GM21786 (cell line): Measurements from ENCODE around the gene CHST13.

Source experiments
- ATAC-seq: cut with Tn5 transposase; IDR thresholded peaks from one replicate; pipeline ENCODE4 v1.9.1; 2021; ENCODE audit not compliant: unreplicated experiment

Gene CHST13

DNA sequence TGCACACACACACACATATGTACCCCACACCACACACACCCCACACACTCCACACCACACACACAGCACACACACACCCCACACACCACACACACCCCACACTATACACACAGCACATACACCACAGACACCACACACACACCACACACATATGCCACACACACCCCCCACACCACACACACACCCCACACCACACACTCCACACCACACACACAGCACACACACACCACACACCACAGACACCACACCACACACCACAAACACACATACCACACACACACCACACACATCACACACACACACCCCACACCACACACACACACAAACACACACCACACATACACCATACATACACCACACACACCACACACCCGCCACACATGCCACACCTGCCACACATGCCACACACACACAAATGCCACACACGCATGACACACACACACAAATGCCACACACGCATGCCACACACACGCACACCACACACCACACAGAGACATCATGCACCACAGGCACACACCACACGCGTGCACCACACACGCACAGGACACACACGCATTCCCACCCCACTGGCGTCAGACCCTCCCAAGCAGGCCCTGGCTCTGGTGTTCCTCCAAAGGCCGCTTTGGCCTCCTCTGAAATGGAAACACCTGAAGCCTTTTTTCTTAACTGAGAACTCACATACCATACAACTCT lies 15.7 kb downstream of the CHST13 start:
- no peak for ATAC-seq

DNA sequence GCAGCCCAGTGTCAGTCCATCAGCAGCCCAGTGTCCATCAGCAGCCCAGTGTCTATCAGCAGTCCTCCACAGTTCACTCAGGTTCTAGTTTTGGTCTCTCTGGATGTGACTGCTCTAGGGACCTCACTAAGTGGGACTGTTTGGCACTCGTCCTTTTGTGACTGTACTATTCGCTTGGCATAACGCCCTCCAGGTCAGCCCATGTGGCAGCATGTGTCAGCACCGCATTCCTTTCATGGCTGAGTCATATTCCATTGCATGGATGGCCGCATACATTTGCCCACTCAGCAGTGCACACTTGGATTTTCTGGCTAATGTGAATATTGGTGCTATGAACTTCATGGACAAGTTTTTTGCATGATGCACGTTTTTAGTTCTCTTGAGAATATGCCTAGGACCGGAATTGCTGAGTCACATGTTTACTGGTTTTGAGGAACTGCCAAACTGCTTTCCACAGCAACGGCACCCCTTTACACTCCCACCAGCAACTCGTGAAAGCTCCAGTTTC lies 16.4 kb downstream of the CHST13 start:
- ATAC-seq, result no peak

DNA sequence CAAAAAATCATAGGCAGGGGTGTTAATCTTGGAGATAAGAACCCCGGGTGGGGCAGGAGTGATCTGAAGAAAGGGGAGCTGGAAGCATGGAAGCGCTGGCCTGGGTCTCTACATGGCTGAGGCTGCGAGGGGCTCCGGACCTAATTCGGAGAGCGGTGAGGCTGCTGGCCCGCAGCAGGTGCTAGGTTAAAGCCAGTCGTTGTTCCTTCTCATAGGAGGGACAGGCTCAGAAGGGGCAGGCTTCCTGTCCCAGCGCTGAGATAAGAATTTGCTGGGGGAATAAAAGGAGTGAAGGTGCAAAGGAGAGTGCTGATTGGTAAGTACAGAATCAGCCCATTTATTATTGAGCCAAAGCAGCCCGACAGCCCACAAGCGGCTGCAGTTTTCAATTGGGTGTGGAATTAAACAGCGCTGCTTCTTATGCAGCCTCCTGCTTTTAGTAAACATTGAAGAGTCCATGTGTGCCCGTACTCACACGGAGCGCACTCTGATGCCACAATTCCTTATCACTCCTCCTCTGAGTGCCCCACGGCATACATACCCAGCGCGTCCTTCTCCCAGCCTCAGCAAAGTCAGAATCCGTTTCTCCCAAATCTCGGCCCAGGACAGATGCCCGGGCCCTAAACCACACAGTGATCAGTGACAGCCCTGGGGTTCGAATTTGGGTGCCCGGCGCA lies 17.1 kb downstream of the CHST13 start:
- no peak for ATAC-seq

DNA sequence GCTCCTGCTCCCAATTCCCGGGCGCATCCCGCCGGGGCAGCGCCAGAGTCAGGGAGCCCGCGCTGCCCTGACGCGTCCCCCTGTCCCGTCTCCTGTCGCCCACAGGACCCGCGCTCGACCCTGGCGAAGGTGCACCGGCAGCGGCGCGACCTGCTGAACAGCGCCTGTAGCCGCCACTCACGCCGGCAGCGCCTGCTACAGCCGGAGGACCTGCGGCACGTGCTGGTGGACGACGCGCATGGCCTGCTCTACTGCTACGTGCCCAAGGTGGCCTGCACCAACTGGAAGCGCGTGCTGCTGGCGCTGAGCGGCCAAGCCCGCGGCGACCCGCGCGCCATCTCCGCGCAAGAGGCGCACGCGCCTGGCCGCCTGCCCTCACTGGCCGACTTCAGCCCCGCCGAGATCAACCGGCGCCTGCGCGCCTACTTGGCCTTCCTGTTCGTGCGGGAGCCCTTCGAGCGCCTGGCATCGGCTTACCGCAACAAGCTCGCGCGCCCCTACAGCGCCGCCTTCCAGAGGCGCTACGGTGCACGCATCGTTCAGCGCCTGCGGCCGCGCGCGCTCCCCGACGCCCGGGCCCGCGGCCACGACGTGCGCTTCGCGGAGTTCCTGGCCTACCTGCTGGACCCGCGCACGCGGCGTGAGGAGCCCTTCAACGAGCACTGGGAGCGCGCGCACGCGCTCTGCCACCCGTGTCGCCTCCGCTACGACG lies 17.8 kb downstream of the CHST13 start:
- no peak for ATAC-seq

- no peak for ATAC-seq
Measured at GRCh38 chr3:126542340-126543241, 18.6 kb downstream of the CHST13 start.

DNA sequence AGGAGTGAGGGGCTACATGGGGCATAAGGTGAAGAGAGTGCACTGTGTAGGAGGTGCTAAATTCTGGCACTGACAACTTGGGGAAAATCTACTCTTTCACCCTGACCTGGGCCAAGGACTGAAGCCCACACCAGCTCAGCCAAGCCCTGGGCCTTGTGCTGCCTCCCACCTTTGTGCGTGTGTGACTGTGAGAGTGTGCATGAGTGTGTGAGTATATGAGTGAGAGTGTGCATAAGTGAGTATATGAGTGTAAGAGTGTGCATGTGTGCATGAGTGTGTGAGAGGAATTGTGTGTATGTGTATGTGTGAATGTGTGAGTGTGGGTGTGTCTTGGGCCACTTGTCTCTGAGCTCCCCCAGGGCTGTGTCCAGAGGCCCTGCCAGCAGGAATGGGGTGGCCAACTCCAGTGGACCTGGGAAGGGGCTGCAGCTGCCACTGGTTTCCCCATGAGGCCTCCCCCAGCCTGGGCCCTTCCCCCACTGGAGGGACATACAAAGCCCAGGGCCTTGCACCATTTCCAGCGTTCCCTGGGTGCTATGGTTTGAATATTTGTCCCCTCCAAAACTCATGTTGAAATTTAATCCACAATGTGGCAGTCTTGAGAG lies 19.6 kb downstream of the CHST13 start:
- ATAC-seq, result no peak

DNA sequence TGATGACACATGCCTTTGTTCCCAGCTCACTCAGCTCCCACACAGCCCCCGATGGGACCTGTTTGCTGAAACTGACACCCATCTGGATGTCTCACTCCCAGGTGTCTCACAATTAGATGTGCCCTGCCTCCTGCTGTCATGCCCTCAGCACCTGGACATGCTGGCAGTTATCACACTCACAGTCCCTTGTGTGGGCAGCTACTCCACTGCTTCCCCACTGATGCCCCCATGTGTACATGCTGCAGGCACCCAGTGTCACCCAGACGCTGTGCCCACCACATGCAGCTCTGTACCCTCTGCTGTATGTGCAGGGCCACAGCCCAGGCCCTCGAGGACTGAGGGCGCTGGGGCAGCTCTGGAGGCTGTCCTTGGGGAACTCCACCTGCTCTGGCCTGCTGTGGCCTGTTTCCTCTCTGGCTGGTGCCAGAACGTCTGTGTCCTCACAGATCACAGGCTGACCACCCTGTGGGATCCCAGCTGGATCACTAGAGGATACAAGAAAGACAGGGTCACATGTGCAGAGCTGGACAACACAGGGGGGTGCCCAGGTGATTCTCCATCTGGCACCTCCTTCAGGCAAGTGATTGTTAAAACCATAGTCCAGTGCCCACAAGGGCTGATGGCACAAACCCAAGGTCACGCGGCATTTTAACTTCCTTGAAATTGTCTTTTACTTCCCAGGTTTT lies 20.8 kb downstream of the CHST13 start:
- no peak for ATAC-seq

- no peak for ATAC-seq
Measured at GRCh38 chr3:126545544-126545943, 21.6 kb downstream of the CHST13 start.

- ATAC-seq, result no peak
Measured at GRCh38 chr3:126546013-126546412, 22.1 kb downstream of the CHST13 start.

DNA sequence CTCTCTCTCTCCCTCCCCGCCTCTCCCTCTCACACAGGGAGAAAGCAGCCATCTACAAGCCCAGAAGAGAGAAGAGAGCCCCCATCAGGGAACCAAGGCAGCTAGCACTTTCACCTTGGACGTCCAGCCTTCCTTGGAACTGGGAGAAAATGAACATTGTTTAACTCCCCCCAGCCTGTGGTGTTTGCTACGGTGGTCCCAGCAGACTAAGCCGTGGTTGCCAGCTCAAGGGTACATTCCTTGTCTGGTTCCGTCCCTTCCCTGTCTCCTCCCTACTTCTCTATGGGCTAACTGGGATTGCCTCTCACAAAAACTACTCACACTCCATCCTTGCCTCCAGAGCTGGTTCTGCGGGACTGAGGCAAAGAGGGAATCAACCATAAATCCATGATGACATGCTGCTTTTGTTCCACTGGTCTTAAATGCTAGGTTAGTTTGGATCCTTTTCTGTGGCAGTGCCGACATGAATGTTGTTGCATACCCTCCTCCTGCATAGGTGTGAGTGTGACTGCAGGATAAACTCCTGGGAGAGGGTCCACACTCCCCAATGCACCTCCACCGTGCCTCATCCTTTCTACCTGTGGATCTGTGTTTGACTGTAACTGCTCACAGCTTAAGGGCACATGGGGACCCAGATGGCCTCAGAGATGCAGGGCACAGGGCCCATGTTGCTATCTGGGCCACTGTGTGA lies 22.7 kb downstream of the CHST13 start:
- no peak for ATAC-seq

GRCh38 chr3:126547721-126548120 lies 23.8 kb downstream of the CHST13 start:
- ATAC-seq, result no peak

DNA sequence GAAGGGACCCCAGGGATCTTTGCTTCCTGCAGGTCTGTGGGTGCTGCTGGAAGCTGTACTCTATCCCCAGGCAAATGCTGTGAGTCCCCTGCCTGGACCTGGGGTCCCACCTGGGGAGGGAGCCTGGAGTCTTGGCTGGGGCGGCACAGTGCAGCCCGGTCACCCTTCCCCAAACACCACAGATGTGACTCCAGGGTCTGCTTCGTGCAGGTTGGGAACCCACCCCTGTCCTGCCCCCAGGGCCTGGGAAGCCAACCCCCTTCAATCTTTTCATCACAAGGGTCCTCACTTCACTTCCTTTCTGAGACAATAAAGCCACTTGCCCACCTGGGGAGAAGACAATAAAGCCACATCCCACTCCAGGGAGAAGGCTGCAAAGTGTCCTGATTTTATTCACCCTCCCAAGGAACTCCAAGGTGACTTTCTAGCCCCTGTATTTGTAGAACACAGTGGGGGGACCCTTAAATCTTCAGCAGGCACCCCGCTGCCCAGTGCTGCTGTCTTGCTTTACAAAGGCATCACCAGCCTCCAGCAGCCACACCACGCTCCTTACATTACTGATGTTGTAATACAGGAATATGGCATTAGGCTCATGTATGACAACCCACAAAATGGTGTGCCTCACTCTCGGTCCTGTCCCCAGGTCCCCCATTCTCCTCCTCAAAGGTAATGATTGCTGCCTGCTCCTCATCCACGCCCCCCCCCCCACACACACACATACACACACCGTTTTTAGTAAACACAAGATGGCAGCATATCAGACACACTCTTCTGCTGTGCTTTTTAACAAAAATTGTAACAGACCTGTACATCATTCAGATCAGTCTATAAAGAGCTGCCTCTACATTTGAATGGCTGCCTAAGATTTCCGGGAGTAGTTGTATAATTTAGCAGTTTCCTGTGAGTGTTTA lies 24.9 kb downstream of the CHST13 start:
- no peak for ATAC-seq

GRCh38 chr3:126549861-126550487 lies 26.0 kb downstream of the CHST13 start:
- no peak for ATAC-seq

DNA sequence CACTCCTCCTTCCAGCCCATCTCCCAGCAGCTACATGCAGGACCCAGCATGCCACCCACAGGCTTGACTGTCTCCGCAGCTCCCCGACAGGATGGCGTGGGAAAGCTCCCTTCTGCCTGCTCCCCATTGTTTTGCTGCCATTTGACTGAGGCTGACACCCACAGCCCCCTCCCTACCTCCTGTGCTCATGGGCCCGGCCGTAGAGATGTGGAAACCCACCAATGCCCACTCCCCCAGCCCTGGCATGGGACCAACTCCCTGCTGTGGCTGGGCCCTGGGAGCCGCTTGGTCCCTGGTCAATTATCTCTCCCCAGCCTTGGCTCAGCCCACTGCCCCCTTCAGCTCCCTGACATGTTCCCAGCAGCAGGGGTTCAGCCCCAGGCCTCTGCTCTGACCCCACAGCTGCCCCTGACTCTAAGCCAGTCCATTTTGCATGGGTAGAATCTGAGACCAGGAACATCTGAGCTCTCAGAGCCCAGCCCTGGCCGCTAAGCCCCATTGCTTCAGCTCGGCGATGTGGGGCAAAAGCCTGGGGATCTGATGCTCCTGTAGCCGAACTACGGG lies 26.6 kb downstream of the CHST13 start:
- ATAC-seq, result no peak

- no peak for ATAC-seq
Measured at GRCh38 chr3:126551121-126551838, 27.3 kb downstream of the CHST13 start.

GRCh38 chr3:126551839-126552687 lies 28.1 kb downstream of the CHST13 start:
- ATAC-seq, result no peak
